Measurements from ENCODE around the gene ABCC3. TPM values are rescaled to one million over a fixed set of nuclear protein-coding genes. Genes with fewer than 3 reads are reported as not detected.

The ABCC3 gene
- total and polyA plus RNA-seq, 8 donors = 30.9 to 120 (median 50.3) TPM

DNA sequence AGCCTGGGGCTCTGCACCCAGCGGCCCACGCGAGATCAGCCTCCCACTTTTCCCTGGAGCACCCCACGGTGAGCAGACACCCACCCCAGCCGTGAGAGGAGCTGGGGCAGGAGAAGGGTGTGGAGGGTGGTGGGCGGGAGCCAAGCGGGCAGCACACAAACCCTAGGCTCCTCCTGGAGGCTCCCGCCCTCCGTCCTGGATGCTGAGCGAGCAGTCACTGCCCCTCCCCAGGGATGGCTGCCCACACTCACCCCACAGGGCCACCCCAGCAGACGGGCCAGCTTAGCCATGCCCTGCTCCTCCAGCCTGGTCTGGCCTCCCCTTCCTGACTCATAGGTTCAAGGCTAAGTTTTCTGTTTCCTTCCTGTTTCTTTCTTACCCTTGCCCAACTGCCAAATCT is 15.7 kb upstream of the ABCC3 start:
- DNase-seq = no peak
- no peaks in the 10 kb centered on the region for H3K9me3 ChIP-seq
- intact Hi-C loops (cut with DNase I) = no loop called here
- H3K4me3 ChIP-seq = no peak overlapping the region
- TF ChIP-seq, protein P1, sequence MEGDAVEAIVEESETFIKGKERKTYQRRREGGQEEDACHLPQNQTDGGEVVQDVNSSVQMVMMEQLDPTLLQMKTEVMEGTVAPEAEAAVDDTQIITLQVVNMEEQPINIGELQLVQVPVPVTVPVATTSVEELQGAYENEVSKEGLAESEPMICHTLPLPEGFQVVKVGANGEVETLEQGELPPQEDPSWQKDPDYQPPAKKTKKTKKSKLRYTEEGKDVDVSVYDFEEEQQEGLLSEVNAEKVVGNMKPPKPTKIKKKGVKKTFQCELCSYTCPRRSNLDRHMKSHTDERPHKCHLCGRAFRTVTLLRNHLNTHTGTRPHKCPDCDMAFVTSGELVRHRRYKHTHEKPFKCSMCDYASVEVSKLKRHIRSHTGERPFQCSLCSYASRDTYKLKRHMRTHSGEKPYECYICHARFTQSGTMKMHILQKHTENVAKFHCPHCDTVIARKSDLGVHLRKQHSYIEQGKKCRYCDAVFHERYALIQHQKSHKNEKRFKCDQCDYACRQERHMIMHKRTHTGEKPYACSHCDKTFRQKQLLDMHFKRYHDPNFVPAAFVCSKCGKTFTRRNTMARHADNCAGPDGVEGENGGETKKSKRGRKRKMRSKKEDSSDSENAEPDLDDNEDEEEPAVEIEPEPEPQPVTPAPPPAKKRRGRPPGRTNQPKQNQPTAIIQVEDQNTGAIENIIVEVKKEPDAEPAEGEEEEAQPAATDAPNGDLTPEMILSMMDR (IDR thresholded peaks at IDR 0.05) = no peak
- H3K27ac ChIP-seq = no peak overlapping the region
- peak; percentile 51 for ATAC-seq
- peaks cover 0 to 10% of the 10 kb centered on the region in 2 donors for H3K4me1 ChIP-seq
- peaks cover 0 to 26% of the 10 kb centered on the region in 2 donors for H3K27me3 ChIP-seq
- no peaks in the 10 kb centered on the region for H3K36me3 ChIP-seq

DNA sequence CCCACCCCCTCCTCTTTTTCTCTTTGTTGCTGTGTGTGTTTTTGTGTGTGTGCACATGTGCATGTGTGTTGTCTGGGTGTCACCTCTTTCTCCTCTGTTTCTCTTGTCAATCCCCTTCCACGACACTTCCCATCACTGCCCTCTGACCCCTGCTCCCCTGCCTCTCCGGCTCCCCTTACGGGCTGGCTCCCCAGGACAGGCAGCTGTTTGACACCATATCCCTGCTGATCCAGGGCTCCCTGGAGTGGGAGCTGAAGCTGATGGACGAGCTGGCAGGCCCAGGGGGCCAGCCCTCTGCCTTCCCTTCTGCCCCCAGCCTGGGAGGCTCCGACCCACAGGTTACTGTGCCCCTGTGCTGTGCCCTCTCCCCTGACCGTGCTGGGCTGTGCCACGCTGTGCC is 15.2 kb upstream of the ABCC3 start:
- TF ChIP-seq, protein P1 (IDR thresholded peaks at IDR 0.05) = no peak
- no peak overlapping the region for H3K27ac ChIP-seq
- H3K9me3 ChIP-seq = no peaks in the 10 kb centered on the region
- peaks cover 0 to 10% of the 10 kb centered on the region in 2 donors for H3K4me1 ChIP-seq
- no peak for ATAC-seq
- no peak overlapping the region for H3K4me3 ChIP-seq
- peak in 1 of 4 donors; percentile 32 for DNase-seq
- H3K27me3 ChIP-seq = peaks cover 0 to 30% of the 10 kb centered on the region in 2 donors
- H3K36me3 ChIP-seq = no peaks in the 10 kb centered on the region
- intact Hi-C loops (cut with DNase I) = no loop called here

DNA sequence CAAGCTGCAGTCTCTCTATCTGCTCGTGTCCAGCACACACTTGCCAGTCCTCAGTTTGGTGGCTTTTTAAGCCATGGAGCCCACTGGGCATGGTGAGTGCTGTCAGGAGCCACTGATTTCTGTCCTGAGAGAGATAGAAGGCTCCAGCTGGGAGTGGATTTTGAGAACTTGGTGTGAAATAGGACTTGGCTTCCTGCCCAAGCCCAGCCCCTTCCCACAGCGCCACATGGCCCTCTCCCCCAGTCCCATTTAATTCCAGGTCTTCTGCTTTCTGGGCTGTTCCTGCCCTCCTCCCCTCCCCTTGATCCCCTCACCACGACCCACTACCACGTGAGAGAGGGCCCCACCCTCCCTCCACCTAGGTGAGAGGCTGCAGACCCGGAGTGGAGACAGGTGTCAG is 14.4 kb upstream of the ABCC3 start:
- Histone ChIP-seq H3K27ac (no peak overlapping the region), H3K4me3 (no peak overlapping the region), H3K4me1 (peaks cover 0 to 10% of the 10 kb centered on the region in 2 donors), H3K9me3 (no peaks in the 10 kb centered on the region), H3K27me3 (peaks cover 0 to 30% of the 10 kb centered on the region in 2 donors), H3K36me3 (no peaks in the 10 kb centered on the region)
- TF ChIP-seq, protein P1 (IDR thresholded peaks at IDR 0.05) = no peak
- ATAC-seq (no peak), DNase-seq (peak in 1 of 4 donors; percentile 43)
- intact Hi-C loops (cut with DNase I) = loop anchor here in 1 of 2 donors (5.0 kb wide), 1 partner anchor 68 kb away; no protein-coding TSS in a partner anchor

DNA sequence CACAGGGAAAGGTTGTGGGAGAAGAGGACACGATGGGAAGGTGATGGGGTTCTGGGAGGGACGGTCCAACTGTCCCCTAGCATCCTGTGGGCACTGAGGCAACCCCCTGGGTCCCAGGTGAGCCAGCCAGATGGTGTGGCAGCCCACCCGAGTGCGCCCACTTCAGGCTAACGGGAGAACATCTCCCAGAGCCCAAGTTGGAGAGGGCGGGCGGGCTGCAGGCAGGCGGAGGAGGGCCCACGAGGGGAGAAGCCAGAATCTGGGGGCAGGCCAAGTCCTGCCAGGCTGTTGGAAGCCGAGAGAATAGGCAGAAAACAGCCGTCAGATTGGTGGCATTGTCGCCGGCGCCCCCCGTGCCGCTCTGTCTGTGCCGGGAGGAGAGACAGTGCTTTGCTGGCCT is 13.8 kb upstream of the ABCC3 start:
- Histone ChIP-seq H3K27me3 (peaks cover 0 to 31% of the 10 kb centered on the region in 2 donors), H3K27ac (no peak overlapping the region), H3K4me1 (peaks cover 0 to 10% of the 10 kb centered on the region in 2 donors), H3K36me3 (no peaks in the 10 kb centered on the region), H3K9me3 (no peaks in the 10 kb centered on the region), H3K4me3 (no peak overlapping the region)
- intact Hi-C loops (cut with DNase I) = loop anchor here in 1 of 2 donors (5.0 kb wide), 1 partner anchor 69 kb away; no protein-coding TSS in a partner anchor
- ATAC-seq = no peak
- TF ChIP-seq, protein P1 (IDR thresholded peaks at IDR 0.05) = no peak
- DNase-seq = peak in 1 of 4 donors; percentile 75

DNA sequence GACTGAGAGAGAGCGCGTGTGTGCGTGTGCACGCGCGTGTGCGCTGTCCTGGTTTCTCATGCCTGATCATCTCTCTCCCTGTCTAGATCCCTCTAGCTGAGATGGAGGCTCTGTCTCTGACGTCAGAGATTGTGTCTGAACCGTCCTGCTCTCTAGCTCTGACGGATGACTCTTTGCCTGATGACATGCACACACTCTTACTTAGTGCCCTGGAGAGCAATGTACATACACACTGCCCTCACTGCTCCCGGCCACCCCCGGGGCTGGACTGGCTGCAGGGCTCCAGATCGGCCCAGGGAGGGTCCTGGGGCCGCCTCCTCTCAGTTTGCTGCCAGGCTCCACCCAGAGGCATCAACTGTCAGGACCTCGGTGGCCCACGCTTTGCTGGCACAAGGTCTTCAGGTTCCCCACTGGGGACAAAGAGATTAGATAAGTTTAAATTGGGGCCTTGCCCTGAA is 13.1 kb upstream of the ABCC3 start:
- peak; percentile 24 for ATAC-seq
- intact Hi-C loops (cut with DNase I) = loop anchor here in 1 of 2 donors (5.0 kb wide), 1 partner anchor 69 kb away; no protein-coding TSS in a partner anchor

More for the DNA sequence above, 13.1 kb upstream of the ABCC3 start:
- H3K9me3 ChIP-seq = no peaks in the 10 kb centered on the region
- H3K27ac ChIP-seq = no peak overlapping the region
- H3K36me3 ChIP-seq = no peaks in the 10 kb centered on the region
- H3K27me3 ChIP-seq = peaks cover 0 to 39% of the 10 kb centered on the region in 2 donors
- H3K4me3 ChIP-seq = no peak overlapping the region
- TF ChIP-seq, protein P1 (IDR thresholded peaks at IDR 0.05) = no peak
- peak in 1 of 4 donors; percentile 64 for DNase-seq
- peaks cover 0 to 10% of the 10 kb centered on the region in 2 donors for H3K4me1 ChIP-seq
